HEK293 (cell line): ENCODE measurements around the gene CREB5.
A peak's percentile ranks its signal among the peaks of the same experiment; 100 is the strongest.

Source experiments
- GLIS1 ChIP-seq: fragments of 450-650 bp; formaldehyde crosslinking; IDR thresholded peaks from 2 replicates; pipeline ENCODE4 v1.5.1; 2016; ENCODE audit warnings: missing biosample characterization, missing genetic modification characterization
- TCF7L2 ChIP-seq: IDR thresholded peaks from 2 replicates; pipeline ENCODE4 v1.6.1; 2011; ENCODE audit warnings: low read depth, mild to moderate bottlenecking, inconsistent platforms, low read length, moderate library complexity, borderline replicate concordance
- ZBTB21 ChIP-seq: fragments of 450-650 bp; formaldehyde crosslinking; IDR thresholded peaks from 2 replicates; pipeline ENCODE4 v1.5.1; 2017; ENCODE audit warnings: missing biosample characterization, missing genetic modification characterization
- ZNF140 ChIP-seq: fragments of 450-650 bp; formaldehyde crosslinking; IDR thresholded peaks from 2 replicates; pipeline ENCODE4 v1.5.1; 2016; ENCODE audit warnings: missing biosample characterization, missing genetic modification characterization
- ZNF157 ChIP-seq: fragments of 450-650 bp; formaldehyde crosslinking; IDR thresholded peaks from 2 replicates; pipeline ENCODE4 v1.5.1; 2016; ENCODE audit warnings: missing biosample characterization, missing genetic modification characterization
- ZNF16 ChIP-seq: fragments of 450-650 bp; formaldehyde crosslinking; IDR thresholded peaks from 2 replicates; pipeline ENCODE4 v1.5.1; 2016; ENCODE audit warnings: low read depth, missing biosample characterization, missing genetic modification characterization
- ZNF19 ChIP-seq: fragments of 450-650 bp; formaldehyde crosslinking; IDR thresholded peaks from 2 replicates; pipeline ENCODE4; 2016; ENCODE audit warnings: missing biosample characterization, missing genetic modification characterization, low read depth
- ZNF394 ChIP-seq: fragments of 450-650 bp; formaldehyde crosslinking; IDR thresholded peaks from 2 replicates; pipeline ENCODE4 v1.5.1; 2016; ENCODE audit warnings: missing biosample characterization, missing genetic modification characterization, mild to moderate bottlenecking, moderate library complexity, borderline replicate concordance
- ZNF423 ChIP-seq: fragments of 450-650 bp; formaldehyde crosslinking; IDR thresholded peaks from 2 replicates; pipeline ENCODE4 v1.5.1; 2016; ENCODE audit warnings: missing biosample characterization, missing genetic modification characterization
- ZNF670 ChIP-seq: fragments of 450-650 bp; formaldehyde crosslinking; IDR thresholded peaks from 2 replicates; pipeline ENCODE4 v1.5.1; 2016; ENCODE audit warnings: missing biosample characterization, missing genetic modification characterization, low read depth
- ZNF843 ChIP-seq: fragments of 450-650 bp; formaldehyde crosslinking; IDR thresholded peaks from 2 replicates; pipeline ENCODE4 v1.5.1; 2016; ENCODE audit warnings: missing biosample characterization, missing genetic modification characterization
- ZSCAN16 ChIP-seq: fragments of 450-650 bp; formaldehyde crosslinking; IDR thresholded peaks from 2 replicates; pipeline ENCODE4 v1.5.1; 2016; ENCODE audit warnings: missing biosample characterization, missing genetic modification characterization
- ZSCAN23 ChIP-seq: fragments of 450-650 bp; formaldehyde crosslinking; IDR thresholded peaks from 2 replicates; pipeline ENCODE4 v1.5.1; 2016; ENCODE audit warnings: missing biosample characterization, missing genetic modification characterization
- TF ChIP-seq, protein P1 (sequence below): fragments of 450-650 bp; formaldehyde crosslinking; conservative IDR thresholded peaks from 2 replicates; pipeline ENCODE4 v1.5.1; 2016; ENCODE audit warnings: low read depth, missing biosample characterization, missing genetic modification characterization
- TF ChIP-seq, protein P2 (sequence below): fragments of 450-650 bp; formaldehyde crosslinking; IDR thresholded peaks from 2 replicates; pipeline ENCODE4 v1.5.1; 2017; ENCODE audit warnings: missing biosample characterization, mild to moderate bottlenecking, missing genetic modification characterization, moderate library complexity
- TF ChIP-seq, protein P3 (sequence below): fragments of 450-650 bp; formaldehyde crosslinking; IDR thresholded peaks from 2 replicates; pipeline ENCODE4 v1.5.1; 2016; ENCODE audit warnings: missing biosample characterization, missing genetic modification characterization
- TF ChIP-seq, protein P4 (sequence below): fragments of 450-650 bp; formaldehyde crosslinking; IDR thresholded peaks from 2 replicates; pipeline ENCODE4 v1.5.1; 2017; ENCODE audit warnings: missing biosample characterization, missing genetic modification characterization
- TF ChIP-seq, protein P5 (sequence below): IDR thresholded peaks from 2 replicates; pipeline ENCODE4 v1.6.1; 2011; ENCODE audit warnings: mild to moderate bottlenecking, low read depth, low read length, borderline replicate concordance
- TF ChIP-seq, protein P6 (sequence below): fragments of 450-650 bp; formaldehyde crosslinking; IDR thresholded peaks from 2 replicates; pipeline ENCODE4 v1.5.1; 2016; ENCODE audit warnings: missing biosample characterization, missing genetic modification characterization
- TF ChIP-seq, protein P7 (sequence below): fragments of 450-650 bp; formaldehyde crosslinking; IDR thresholded peaks from 2 replicates; pipeline ENCODE4 v1.5.1; 2016; ENCODE audit warnings: missing biosample characterization, missing genetic modification characterization
- TF ChIP-seq, protein P8 (sequence below): fragments of 450-650 bp; formaldehyde crosslinking; IDR thresholded peaks from 2 replicates; pipeline ENCODE4 v1.5.1; 2016; ENCODE audit warnings: missing biosample characterization, missing genetic modification characterization

CREB5 gene

DNA sequence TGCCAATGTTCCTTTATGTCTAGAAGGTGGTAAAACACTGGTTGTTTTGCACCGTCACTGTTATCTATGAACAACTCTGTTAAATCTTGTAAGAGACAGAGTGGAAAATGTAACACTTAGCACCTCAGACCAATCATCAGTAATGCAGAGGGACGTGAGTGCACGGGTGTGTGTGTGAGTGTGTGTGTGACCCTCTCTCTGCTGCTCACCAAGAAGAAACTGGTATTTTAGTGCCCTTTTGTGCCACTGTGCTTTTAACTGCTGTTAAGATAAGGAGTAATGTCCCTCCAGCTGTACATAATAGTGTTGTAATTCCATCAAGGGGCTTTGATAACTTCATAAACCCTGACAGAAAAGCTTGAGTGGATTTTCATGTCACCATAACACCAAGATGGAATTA, 130.1 kb downstream of the CREB5 start (continued):
- TF ChIP-seq, protein P1, sequence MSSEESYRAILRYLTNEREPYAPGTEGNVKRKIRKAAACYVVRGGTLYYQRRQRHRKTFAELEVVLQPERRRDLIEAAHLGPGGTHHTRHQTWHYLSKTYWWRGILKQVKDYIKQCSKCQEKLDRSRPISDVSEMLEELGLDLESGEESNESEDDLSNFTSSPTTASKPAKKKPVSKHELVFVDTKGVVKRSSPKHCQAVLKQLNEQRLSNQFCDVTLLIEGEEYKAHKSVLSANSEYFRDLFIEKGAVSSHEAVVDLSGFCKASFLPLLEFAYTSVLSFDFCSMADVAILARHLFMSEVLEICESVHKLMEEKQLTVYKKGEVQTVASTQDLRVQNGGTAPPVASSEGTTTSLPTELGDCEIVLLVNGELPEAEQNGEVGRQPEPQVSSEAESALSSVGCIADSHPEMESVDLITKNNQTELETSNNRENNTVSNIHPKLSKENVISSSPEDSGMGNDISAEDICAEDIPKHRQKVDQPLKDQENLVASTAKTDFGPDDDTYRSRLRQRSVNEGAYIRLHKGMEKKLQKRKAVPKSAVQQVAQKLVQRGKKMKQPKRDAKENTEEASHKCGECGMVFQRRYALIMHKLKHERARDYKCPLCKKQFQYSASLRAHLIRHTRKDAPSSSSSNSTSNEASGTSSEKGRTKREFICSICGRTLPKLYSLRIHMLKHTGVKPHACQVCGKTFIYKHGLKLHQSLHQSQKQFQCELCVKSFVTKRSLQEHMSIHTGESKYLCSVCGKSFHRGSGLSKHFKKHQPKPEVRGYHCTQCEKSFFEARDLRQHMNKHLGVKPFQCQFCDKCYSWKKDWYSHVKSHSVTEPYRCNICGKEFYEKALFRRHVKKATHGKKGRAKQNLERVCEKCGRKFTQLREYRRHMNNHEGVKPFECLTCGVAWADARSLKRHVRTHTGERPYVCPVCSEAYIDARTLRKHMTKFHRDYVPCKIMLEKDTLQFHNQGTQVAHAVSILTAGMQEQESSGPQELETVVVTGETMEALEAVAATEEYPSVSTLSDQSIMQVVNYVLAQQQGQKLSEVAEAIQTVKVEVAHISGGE: no peak
- TF ChIP-seq ZNF394 (no peak), ZNF140 (tag by site-specific recombination) (no peak), ZNF670 (tag by site-specific recombination) (no peak), GLIS1 (tag by site-specific recombination) (no peak), TCF7L2 (peak; percentile 66; the same call in 1 of the 2 replicates), ZNF423 (no peak), ZNF16 (no peak), ZSCAN16 (peak; percentile 63; the same call in 1 of the 2 replicates), ZNF19 (tag by site-specific recombination) (0 out of 2 replicates have a peak, but pooled peaks have one; percentile 15), ZBTB21 (tag by site-specific recombination) (no peak), ZNF157 (tag by site-specific recombination) (no peak), ZNF843 (tag by site-specific recombination) (peak; percentile 80), ZSCAN23 (tag by site-specific recombination) (no peak)
- TF ChIP-seq, protein P2, sequence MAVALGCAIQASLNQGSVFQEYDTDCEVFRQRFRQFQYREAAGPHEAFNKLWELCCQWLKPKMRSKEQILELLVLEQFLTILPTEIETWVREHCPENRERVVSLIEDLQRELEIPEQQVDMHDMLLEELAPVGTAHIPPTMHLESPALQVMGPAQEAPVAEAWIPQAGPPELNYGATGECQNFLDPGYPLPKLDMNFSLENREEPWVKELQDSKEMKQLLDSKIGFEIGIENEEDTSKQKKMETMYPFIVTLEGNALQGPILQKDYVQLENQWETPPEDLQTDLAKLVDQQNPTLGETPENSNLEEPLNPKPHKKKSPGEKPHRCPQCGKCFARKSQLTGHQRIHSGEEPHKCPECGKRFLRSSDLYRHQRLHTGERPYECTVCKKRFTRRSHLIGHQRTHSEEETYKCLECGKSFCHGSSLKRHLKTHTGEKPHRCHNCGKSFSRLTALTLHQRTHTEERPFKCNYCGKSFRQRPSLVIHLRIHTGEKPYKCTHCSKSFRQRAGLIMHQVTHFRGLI (tag by site-specific recombination): no peak
- TF ChIP-seq, protein P3, sequence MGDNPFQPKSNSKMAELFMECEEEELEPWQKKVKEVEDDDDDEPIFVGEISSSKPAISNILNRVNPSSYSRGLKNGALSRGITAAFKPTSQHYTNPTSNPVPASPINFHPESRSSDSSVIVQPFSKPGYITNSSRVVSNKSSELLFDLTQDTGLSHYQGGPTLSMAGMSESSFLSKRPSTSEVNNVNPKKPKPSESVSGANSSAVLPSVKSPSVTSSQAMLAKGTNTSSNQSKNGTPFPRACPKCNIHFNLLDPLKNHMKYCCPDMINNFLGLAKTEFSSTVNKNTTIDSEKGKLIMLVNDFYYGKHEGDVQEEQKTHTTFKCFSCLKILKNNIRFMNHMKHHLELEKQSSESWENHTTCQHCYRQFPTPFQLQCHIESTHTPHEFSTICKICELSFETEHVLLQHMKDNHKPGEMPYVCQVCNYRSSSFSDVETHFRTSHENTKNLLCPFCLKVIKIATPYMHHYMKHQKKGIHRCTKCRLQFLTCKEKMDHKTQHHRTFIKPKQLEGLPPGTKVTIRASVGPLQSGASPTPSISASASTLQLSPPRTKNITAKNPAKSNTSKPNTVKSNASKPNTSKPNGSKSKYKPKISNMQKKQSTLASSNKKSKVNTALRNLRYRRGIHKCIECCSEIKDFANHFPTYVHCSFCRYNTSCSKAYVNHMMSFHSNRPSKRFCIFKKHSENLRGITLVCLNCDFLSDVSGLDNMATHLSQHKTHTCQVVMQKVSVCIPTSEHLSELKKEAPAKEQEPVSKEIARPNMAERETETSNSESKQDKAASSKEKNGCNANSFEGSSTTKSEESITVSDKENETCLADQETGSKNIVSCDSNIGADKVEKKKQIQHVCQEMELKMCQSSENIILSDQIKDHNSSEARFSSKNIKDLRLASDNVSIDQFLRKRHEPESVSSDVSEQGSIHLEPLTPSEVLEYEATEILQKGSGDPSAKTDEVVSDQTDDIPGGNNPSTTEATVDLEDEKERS (tag by site-specific recombination): no peak
- TF ChIP-seq, protein P4, sequence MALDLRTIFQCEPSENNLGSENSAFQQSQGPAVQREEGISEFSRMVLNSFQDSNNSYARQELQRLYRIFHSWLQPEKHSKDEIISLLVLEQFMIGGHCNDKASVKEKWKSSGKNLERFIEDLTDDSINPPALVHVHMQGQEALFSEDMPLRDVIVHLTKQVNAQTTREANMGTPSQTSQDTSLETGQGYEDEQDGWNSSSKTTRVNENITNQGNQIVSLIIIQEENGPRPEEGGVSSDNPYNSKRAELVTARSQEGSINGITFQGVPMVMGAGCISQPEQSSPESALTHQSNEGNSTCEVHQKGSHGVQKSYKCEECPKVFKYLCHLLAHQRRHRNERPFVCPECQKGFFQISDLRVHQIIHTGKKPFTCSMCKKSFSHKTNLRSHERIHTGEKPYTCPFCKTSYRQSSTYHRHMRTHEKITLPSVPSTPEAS: no peak
- TF ChIP-seq, protein P5, sequence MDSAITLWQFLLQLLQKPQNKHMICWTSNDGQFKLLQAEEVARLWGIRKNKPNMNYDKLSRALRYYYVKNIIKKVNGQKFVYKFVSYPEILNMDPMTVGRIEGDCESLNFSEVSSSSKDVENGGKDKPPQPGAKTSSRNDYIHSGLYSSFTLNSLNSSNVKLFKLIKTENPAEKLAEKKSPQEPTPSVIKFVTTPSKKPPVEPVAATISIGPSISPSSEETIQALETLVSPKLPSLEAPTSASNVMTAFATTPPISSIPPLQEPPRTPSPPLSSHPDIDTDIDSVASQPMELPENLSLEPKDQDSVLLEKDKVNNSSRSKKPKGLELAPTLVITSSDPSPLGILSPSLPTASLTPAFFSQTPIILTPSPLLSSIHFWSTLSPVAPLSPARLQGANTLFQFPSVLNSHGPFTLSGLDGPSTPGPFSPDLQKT: no peak
- TF ChIP-seq, protein P6, sequence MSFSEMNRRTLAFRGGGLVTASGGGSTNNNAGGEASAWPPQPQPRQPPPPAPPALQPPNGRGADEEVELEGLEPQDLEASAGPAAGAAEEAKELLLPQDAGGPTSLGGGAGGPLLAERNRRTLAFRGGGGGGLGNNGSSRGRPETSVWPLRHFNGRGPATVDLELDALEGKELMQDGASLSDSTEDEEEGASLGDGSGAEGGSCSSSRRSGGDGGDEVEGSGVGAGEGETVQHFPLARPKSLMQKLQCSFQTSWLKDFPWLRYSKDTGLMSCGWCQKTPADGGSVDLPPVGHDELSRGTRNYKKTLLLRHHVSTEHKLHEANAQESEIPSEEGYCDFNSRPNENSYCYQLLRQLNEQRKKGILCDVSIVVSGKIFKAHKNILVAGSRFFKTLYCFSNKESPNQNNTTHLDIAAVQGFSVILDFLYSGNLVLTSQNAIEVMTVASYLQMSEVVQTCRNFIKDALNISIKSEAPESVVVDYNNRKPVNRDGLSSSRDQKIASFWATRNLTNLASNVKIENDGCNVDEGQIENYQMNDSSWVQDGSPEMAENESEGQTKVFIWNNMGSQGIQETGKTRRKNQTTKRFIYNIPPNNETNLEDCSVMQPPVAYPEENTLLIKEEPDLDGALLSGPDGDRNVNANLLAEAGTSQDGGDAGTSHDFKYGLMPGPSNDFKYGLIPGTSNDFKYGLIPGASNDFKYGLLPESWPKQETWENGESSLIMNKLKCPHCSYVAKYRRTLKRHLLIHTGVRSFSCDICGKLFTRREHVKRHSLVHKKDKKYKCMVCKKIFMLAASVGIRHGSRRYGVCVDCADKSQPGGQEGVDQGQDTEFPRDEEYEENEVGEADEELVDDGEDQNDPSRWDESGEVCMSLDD (tag by site-specific recombination): no peak
- TF ChIP-seq, protein P7, sequence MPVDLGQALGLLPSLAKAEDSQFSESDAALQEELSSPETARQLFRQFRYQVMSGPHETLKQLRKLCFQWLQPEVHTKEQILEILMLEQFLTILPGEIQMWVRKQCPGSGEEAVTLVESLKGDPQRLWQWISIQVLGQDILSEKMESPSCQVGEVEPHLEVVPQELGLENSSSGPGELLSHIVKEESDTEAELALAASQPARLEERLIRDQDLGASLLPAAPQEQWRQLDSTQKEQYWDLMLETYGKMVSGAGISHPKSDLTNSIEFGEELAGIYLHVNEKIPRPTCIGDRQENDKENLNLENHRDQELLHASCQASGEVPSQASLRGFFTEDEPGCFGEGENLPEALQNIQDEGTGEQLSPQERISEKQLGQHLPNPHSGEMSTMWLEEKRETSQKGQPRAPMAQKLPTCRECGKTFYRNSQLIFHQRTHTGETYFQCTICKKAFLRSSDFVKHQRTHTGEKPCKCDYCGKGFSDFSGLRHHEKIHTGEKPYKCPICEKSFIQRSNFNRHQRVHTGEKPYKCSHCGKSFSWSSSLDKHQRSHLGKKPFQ (tag by site-specific recombination): 0 out of 2 replicates have a peak, but pooled peaks have one; percentile 44
- TF ChIP-seq, protein P8, sequence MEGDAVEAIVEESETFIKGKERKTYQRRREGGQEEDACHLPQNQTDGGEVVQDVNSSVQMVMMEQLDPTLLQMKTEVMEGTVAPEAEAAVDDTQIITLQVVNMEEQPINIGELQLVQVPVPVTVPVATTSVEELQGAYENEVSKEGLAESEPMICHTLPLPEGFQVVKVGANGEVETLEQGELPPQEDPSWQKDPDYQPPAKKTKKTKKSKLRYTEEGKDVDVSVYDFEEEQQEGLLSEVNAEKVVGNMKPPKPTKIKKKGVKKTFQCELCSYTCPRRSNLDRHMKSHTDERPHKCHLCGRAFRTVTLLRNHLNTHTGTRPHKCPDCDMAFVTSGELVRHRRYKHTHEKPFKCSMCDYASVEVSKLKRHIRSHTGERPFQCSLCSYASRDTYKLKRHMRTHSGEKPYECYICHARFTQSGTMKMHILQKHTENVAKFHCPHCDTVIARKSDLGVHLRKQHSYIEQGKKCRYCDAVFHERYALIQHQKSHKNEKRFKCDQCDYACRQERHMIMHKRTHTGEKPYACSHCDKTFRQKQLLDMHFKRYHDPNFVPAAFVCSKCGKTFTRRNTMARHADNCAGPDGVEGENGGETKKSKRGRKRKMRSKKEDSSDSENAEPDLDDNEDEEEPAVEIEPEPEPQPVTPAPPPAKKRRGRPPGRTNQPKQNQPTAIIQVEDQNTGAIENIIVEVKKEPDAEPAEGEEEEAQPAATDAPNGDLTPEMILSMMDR (tag by site-specific recombination): no peak
